ENCODE results near the gene ZNF581.

Gene ZNF581

GRCh38 chr19:55643003-55643886 is at the start of gene ZNF581:
ZNF581 (plus strand) TSS chr19:55643649; CDS start chr19:55644572, 923 bp downstream.
- DNase-seq (ENCODE audit: low read depth), result peak; percentile 70

GRCh38 chr19:55594996-55595545 is 48.4 kb upstream of the ZNF581 start:
- DNase-seq (ENCODE audit: low read depth), result no peak

GRCh38 chr19:55596304-55596703 is 47.1 kb upstream of the ZNF581 start:
- no peak for DNase-seq (ENCODE audit: low read depth)

GRCh38 chr19:55597501-55597921 is 45.9 kb upstream of the ZNF581 start:
- no peak for DNase-seq (ENCODE audit: low read depth)

- DNase-seq (ENCODE audit: low read depth), result no peak
Observed at GRCh38 chr19:55598034-55598433, 45.4 kb upstream of the ZNF581 start.

- peak; percentile 86 for DNase-seq (ENCODE audit: low read depth)
Observed at GRCh38 chr19:55598719-55599467, 44.6 kb upstream of the ZNF581 start.

- peak; percentile 91 for DNase-seq (ENCODE audit: low read depth)
Observed at GRCh38 chr19:55599468-55599841, 44.0 kb upstream of the ZNF581 start, which contains the start of gene FIZ1. FIZ1 (minus strand) TSS chr19:55599517; CDS start chr19:55597865, 1,652 bp downstream.

- peak; percentile 68 for DNase-seq (ENCODE audit: low read depth)
Observed at GRCh38 chr19:55599842-55600661, 43.4 kb upstream of the ZNF581 start, which contains the start of gene ZNF524. ZNF524 (plus strand) TSS chr19:55600288; CDS start chr19:55602113, 1,825 bp downstream.

GRCh38 chr19:55600662-55601028 is 42.8 kb upstream of the ZNF581 start:
- DNase-seq (ENCODE audit: low read depth), result no peak

- DNase-seq (ENCODE audit: low read depth), result no peak
Observed at GRCh38 chr19:55601084-55601483, 42.4 kb upstream of the ZNF581 start.

- DNase-seq (ENCODE audit: low read depth), result no peak
Observed at GRCh38 chr19:55602104-55603001, 41.1 kb upstream of the ZNF581 start.

GRCh38 chr19:55603115-55603514 is 40.3 kb upstream of the ZNF581 start:
- no peak for DNase-seq (ENCODE audit: low read depth)

- no peak for DNase-seq (ENCODE audit: low read depth)
Observed at GRCh38 chr19:55603581-55604292, 39.7 kb upstream of the ZNF581 start.

GRCh38 chr19:55605207-55605636 is 38.2 kb upstream of the ZNF581 start:
- peak; percentile 97 for DNase-seq (ENCODE audit: low read depth)

GRCh38 chr19:55605637-55606470 is 37.6 kb upstream of the ZNF581 start, which contains the start of gene ZNF865:
ZNF865 (plus strand) TSS chr19:55605647; CDS start chr19:55613619, 7,972 bp downstream.
- peak; percentile 54 for DNase-seq (ENCODE audit: low read depth)

GRCh38 chr19:55606471-55606787 is 37.0 kb upstream of the ZNF581 start:
- DNase-seq (ENCODE audit: low read depth), result no peak

GRCh38 chr19:55606817-55607216 is 36.6 kb upstream of the ZNF581 start:
- DNase-seq (ENCODE audit: low read depth), result no peak

- DNase-seq (ENCODE audit: low read depth), result no peak
Observed at GRCh38 chr19:55609326-55609725, 34.1 kb upstream of the ZNF581 start.
